ENCODE results near the gene ZNF195.
"Not testable (repeated sequence)": the region's sequence is repeated elsewhere in the genome, so short reads cannot be mapped to it uniquely, and the experiment has no call there.

The ZNF195 gene

DNA sequence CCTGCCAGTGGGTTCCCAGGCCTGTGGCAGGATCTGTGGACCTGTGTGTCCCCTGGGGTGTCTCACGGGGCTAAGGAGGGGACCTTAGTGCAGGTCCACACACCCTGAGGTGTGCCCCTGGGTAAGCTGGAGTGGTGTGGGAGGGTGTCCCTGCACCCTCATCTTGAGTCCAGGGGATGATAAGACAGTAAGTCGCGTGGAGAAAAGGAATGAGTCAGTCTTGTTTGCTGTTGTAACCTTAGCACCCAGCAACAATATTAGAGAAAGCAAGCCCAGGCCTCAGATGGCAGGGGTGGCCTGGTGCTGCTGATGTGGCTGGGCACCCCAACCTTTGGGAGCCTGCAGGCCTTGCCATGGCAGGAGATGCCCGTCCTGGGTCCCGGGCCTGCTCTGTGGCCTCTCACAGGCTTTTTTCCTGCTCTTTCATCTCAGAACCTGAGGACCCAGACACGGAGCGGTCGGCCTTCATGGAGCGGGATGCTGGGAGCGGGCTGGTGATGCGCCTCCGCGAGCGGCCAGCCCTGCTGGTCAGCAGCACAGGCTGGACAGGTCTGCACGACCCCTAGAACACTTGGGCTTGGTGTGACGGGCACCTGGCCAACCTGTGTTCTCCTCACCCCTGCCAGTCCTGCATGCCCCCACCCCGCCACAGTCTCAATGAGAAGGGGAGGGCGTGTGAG, 23.4 kb upstream of the ZNF195 start:
- not testable (repeated sequence) for DNase-seq (ENCODE audit: low read depth)

DNA sequence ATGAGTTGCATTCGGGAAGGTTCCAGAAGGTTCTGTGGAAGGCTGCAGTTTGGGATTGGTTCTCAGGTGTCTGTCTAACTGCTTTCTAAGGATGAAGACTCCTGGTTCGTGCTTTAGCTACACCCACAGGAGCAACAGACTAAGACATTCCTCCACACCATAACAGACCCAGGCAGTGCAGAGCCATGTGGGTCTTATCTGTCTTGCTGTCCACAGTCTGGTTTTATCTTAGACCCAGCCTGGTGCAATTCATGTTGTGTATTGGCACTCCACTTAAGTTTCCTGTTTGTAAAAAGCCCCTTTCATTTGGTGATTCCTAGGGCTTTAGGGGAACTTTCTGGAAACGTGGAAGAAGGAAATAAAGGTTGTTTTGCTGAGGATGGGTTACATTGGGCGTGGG, 22.1 kb upstream of the ZNF195 start:
- DNase-seq (ENCODE audit: low read depth), result not testable (repeated sequence)

DNA sequence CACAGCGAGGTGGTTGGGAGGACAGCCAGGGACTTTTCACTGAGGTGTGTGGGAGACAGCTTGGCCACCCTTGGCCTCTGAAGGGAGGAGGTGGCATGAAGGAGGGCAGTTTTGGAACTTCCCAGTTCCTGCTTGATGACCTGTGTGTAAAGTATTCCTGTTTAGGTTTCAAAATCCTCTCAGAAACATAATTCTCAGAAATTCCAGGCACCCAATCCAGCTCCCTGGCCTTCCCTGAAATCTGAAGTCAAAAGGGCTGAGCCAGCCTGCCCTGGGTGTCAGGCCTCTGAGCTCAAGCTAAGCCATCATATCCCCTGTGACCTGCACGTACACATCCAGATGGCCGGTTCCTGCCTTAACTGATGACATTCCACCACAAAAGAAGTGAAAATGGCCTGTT, 19.6 kb upstream of the ZNF195 start:
- not testable (repeated sequence) for DNase-seq (ENCODE audit: low read depth)

DNA sequence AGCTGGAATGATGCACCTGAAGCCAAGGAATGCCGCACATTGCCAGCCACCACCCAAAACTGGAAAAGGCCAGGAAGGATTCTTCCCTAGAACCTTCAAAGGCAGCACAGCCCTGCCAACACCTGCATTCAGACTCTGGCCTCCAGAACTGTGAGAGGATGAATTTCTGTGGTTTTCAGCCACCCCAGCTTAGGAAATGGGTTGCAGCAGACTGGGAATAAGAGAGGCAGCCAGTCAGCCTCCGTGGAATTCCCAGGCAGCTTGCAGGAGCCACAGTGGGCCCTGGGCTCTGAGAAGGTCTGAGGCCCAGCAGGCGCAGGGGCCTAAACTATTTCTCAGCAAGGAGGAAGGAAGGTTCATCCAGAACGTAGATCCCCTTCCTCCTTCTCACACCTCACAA, 19.2 kb upstream of the ZNF195 start:
- DNase-seq (ENCODE audit: low read depth), result not testable (repeated sequence)

DNA sequence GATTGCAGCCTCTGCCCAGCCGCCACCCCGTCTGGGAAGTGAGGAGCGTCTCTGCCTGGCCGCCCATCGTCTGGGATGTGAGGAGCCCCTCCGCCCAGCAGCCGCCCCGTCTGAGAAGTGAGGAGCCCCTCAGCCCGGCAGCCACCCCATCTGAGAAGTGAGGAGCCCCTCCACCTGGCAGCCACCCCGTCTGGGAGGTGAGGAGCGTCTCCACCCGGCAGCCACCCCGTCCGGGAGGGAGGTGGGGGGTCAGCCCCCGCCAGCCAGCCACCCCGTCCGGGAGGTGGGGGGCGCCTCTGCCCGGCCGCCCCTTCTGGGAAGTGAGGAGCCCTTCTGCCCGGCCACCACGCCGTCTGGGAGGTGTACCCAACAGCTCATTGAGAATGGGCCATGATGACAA, 18.3 kb upstream of the ZNF195 start:
- DNase-seq (ENCODE audit: low read depth), result not testable (repeated sequence)

DNA sequence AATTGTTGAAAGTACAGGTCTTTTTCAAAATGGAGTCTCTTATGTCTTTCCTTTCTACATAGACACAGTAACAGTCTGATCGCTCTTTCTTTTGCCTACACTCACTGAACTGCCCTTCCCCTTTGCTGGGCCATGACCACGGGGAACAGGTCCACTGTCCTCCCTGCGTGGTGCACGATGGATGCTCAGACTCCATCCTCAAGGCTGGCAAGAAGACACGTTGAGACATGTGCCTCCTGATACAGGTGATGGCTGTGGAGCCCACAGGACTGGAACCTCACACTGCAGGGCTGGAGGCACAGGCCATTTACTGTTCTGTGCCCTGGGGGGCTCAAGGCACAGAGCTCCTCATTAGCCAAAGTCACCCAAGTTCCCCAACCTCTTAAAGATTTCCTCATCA, 16.5 kb upstream of the ZNF195 start:
- not testable (repeated sequence) for DNase-seq (ENCODE audit: low read depth)

DNA sequence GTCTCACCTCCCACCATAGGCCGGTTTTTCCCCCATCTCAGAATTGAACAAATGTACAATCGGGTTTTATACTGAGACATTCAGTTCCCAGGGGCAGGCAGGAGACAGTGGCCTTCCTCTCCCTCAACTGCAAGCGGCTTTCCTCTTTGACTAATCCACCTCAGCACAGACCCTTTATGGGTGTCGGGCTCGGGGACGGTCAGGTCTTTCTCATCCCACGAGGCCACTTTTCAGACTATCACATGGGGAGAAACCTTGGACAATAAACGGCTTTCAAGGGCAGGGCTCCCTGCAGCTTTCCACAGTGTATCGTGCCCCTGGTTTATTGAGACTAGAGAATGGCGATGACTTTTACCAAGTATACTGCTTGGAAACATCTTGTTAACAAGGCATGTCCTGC, 16.0 kb upstream of the ZNF195 start:
- DNase-seq (ENCODE audit: low read depth), result not testable (repeated sequence)

DNA sequence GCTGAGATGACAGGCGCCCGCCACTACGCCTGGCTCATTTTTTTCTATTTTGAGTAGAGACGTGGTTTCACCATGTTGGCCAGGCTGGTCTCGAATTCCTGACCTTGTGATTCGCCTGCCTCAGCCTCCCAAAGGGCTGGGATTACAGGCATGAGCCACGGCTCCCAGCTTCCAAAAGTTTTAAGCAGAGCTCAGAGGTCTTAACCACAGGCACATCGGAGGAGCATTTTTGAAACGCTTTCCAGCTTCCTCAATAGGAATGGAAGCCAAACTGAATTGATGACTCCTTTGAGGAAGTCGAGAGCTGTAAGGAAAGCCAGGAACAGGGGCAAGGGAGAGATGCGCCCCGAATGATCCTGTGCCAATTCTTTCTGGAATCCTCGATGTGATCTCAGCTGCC, 14.5 kb upstream of the ZNF195 start:
- DNase-seq (ENCODE audit: low read depth), result not testable (repeated sequence)

DNA sequence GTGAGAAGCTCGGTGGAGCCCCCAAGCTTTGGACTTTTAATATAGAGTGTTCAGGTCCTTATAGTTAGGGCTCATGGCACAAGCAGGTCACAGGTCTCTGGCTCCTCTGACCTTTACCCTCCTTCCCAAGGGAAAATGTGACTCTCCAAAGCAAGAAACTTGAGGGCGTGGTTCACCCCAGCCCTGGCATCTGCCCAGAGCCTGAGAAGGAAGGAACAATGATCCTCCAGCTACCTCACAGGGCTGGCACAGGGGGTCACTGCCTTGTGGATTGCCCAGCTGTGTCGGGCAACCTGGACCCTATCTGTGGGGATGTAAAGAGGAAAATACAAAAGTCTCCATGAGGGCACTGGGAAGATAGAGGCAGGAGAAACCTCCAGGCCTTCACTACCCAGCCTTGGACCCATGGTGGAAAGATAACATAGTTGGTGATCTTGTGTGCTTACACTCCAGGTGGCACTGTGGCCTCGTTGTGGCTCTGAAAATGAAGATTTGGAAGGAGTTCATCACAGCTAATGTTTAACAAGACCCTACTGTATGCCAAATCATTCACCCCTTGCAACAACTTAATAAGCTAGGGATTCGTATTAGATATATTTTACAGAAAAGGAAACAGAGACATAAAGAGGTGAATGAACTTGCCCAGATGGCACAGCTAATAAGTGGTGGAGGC, 3.8 kb upstream of the ZNF195 start:
- DNase-seq (ENCODE audit: low read depth), result no peak

DNA sequence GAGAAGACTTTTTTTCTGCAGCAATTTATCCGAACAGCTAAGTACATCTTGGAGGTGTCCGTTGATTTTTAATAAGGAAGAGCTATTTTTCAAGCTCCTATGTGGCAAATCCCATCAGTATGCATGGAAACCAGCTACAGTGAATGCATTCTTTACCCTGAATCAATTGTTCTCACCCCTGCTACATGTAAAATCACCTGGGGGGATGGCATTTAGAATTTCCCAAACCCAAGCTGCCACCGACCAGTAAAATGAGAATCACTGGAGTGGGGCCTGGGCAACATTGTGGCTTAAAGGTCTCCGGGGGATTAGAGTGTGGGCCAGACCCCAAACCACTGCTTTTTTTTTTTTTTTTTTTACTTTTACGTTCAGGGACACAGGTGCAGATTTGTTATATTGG, 2.8 kb upstream of the ZNF195 start:
- DNase-seq (ENCODE audit: low read depth), result no peak

DNA sequence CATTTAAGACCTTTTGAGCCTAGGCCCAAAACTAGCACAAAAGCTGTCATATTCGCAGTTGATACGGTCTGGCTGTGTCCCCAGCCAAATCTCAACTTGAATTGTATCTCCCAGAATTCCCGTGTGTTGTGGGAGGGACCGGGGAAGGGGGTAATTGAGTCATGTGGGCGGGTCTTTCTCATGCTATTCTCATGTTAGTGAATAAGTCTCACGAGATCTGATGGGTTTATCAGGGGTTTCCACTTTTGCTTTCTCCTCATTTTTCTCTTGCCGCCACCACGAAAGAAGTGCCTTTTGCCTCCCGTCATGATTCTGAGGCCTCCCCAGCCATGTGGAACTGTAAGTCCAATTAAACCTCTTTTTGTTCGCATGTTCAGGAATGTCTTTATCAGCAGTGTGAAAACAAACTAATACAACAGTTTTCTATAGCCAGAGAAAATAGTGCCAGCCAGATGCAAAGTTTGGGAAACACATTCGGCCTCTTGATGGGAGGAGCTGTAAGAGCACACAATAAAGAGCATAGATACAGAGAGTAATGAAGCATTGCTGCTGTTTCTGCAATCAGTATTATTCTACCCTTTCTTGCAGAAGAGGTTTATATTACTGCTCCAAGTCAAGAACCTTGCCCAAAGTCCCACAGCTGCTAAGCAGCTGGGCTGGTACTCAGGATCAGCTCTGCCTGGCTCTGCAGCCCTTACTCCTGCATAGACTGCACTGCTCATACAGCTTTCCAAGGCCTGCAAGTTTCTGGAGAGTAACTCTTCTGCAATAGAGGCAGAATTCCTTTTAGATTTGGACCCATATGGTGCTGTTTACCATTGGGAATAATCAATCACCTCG, 2.0 kb upstream of the ZNF195 start:
- no peak for DNase-seq (ENCODE audit: low read depth)

DNA sequence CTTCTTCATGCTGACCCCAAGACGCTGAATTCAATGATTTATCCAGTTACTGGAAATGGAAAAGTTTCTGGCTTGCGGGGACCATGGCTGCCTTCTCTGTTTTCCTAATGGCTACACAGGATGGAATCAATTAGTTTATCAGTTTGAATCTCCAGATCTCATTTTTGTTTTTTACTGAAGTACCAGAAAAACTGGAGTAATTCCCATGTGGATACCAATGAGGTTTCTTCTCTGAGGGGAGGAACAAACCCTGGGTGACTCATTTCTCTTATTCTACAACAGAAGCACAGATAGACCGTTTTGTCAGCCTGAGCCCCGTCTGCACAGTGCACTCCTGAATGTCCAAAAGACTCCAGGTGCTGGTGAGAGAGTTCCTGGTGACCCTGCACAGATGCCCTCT, 3.4 kb downstream of the ZNF195 start:
- DNase-seq (ENCODE audit: low read depth), result no peak

DNA sequence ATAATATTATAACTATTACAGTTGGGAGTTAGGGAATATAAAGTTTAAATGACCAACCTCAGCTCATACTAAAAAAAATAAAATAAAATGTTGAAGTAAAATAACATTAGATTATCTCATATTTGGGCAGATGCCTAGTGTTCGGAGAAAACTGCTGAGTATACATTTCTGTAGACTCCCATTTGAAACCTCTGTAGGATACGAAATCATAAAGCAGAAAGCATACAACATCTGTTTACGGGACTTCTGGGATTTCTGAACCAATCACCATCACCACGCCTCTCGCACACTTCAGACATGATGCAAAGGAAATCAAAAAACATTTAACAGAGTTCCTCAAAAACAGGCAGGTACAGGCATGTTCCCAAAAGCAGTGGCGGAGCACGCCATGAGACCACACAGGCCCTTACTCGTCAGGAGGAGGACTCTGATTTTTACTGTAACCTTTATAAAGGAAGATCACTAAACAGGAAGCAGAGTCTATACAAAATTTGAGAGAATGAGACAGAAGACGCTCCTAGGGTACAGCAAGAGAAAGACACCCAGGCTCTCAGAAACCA, 8.6 kb downstream of the ZNF195 start:
- no peak for DNase-seq (ENCODE audit: low read depth)

DNA sequence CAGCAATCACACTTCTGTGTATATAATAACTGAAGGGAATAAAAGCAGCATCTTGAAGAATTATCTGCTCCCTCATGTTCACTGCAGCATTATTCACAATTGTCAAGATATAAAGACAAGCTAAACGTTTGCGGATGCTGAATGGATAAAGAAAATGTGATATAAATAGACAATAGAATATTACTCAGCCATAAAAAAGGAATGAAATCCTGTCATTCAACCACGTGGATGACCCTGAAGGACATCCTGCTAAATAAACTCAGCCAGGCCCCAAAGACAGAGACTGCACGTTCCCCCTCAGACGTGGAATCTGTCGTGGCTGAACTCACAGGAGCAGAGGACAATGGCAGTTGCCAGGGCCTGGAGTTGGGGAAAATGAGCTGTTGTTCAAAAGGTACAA, 9.6 kb downstream of the ZNF195 start:
- no peak for DNase-seq (ENCODE audit: low read depth)

DNA sequence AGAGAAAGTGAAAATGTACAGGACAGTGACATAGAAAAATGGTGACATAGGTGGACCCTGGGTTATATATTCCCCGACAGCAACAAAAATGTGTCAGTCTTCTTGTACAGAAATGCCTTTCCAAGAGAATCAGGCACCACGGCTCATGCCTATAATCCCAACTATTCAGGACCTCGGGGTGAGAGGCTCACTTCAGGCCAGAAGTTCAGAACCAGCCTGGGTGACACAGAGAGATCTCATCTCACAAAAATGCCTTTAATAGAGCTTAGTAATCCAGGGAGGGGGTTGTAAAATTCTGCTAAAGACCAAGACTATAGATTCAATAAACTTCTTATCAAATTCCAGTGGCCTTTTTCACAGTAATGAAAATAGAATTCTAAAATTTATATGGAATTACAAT, 10.7 kb downstream of the ZNF195 start:
- no peak for DNase-seq (ENCODE audit: low read depth)

DNA sequence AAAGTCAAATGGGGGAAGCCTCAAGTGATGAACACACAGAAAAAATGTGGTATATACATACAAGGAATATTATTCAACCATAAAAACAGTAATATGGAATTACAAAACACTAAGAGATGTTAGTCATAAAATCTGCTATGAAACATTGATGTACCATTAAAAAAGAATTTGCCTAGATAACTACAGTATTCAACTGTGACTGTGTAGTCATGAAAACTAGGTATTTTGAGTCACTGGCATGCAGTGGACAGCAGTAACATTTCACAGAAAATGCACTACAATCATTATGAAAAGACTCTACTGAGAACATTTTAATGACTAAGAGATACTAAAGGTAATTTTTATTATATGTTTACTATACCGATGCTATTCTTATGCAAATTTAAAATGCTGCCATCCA, 11.7 kb downstream of the ZNF195 start:
- DNase-seq (ENCODE audit: low read depth), result no peak

DNA sequence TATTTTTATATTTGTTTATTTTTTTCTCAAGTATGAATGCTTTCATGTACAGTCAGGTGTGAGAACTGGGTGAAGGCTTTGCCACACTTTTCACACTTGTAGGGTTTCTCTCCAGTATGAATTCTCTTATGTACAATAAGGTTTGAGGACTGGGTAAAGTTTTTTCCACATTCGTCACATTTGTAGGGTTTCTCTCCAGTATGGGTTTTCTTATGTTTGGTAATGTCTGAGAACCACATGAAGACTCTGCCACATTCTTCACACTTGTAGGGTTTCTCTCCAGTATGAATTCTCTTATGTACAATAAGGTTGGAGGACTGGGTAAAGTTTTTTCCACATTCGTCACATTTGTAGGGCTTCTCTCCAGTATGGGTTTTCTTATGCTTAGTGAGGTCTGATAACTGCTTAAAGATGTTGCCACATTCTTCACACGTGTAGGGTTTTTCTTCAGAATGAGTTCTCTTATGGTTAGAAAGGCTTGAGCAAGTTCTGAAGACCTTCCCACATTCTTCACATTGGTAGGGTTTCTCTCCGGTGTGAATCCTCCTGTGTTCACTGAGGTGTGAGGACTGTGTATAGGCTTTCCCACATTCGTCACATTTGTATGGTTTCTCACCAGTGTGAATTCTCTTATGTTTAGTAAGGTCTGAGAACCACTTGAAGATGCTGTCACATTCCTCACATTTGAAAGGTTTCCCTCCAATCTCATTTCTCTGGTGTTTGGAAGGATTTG, 19.7 kb downstream of the ZNF195 start:
- no peak for DNase-seq (ENCODE audit: low read depth)

DNA sequence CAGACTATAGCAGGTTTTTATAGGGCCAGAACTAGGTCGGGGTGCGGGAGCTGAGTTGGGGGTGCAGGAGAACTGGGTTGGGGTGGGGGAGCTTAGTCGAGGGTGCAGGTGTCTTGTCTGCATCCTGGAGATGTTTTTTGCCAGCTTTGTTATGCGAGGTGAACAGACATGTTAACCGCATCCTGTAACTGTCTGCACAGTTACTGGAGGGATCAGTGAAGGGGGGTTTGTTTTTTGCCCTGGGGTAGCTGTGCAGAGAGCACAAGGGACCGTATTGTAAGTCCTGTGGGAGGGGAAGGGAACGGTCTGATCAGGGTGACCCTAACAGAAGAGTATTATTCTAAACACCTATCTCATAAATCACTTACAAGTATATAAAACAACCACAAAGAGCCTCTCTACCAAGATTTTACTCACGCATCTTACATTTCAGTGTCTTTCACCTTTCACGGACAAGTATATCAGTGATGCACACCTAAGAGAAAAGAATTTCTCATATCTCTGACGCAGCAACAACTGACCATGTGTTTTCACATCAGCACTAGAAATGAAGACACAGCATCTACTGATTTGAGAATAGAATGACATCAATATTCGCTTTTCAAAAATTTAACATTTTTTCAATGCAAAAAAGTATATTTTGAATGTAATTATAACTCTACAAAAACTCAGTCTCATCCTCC, 20.8 kb downstream of the ZNF195 start:
- DNase-seq (ENCODE audit: low read depth), result no peak

DNA sequence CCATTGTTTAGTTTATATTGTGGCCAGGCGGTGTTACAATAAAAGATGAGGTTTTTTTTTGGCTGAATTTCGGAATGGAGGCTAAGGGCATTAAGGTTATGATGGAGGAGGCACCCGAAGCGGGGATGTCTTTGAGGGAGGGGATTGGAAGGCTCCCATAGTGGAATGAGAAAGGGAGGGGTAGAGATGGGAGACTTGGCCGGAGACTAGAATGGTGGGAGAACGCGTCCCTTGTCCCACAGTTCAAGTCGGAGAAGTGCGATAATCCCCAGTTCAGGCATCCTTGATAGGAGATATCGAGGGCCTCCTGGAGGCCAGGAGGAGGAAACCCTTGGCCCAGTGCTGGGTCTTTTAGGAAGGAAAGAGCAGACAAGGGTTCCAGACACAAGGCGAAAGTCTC, 21.6 kb downstream of the ZNF195 start:
- no peak for DNase-seq (ENCODE audit: low read depth)

DNA sequence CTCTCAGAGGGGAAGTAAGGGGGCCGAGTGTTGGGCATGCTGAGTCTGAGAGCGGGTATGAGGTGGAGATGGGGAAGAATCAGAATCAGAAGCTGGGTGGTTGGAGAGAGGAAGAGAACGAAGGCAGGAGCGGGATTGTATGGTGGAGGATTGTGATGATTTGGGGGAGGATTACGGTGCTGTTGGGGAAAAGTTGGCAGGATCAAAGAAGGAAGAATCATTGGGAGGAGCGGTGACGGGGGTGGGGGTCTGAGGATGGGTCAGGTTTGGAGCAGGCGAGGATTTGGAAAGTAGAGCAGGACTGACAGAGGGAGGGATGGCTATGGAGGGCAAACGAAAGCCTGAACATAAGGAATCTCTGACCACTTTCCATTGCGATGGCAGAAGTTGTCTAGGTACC, 22.1 kb downstream of the ZNF195 start:
- DNase-seq (ENCODE audit: low read depth), result no peak

DNA sequence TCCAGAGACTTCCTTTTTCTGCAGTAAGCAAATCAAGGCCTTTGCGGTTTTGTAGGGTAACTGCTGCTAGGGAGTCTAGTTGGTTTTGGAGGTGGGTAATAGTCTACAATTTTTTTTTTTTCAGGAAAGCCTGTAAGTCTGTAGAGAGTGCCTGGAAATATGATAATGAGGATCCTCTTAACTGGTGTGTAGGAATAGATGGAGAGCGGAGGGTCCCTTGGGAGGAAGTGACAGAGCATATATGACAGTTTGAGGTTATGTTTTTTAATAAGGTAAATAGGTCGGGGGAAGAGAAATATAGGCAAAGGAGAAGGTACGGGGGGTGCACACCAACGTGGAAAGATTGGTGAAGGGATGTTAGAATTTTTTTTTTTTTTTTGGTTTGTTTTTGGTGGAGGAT, 25.9 kb downstream of the ZNF195 start:
- DNase-seq (ENCODE audit: low read depth), result no peak

DNA sequence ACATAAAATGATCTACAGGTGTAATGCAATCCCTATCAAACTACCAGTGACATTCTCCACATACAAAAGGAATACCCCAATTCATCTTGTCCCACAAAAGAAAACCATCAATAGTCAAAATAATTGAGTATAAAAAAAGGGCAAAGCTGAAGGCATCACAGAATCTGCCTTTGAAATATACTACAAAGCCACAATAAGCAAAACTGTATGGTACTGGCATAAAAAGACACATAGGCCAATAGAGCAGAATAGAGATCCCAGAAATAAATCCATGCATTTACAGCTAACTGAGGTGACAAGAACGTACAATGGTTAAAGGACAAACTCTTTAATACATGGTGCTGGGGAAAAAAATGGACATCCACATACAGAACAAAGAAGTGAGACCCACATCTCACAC, 31.8 kb downstream of the ZNF195 start:
- DNase-seq (ENCODE audit: low read depth), result no peak
